Airway epithelial cell (primary cell): ENCODE measurements around the gene AHNAK2. TPM values are rescaled to one million over a fixed set of nuclear protein-coding genes. Genes with fewer than 3 reads are reported as not detected.

Experiments
- total RNA-seq: library from RNA; depleted of rRNA; stranded (reverse); fragments of >200 nt; gene quantifications from 2 replicates; pipeline ENCODE4 v1.2.3, GENCODE V29; 2015

The AHNAK2 gene
- total RNA-seq: 222 and 339 TPM in 2 replicates

GRCh38 chr14:104977681-104978653, at the start of gene AHNAK2:
Gene AHNAK2 (minus strand): TSS chr14:104978374. CDS start chr14:104978237, 137 bp downstream.

GRCh38 chr14:105020815-105021655, 42.9 kb upstream of the AHNAK2 start, which contains the start of gene CDCA4:
Gene CDCA4 (minus strand): TSS chr14:105021083. CDS start chr14:105011929, 9,154 bp downstream.

GRCh38 chr14:104985675-104986486, 7.7 kb upstream of the AHNAK2 start, which contains the start of gene CLBA1:
Gene CLBA1 (plus strand): TSS chr14:104985788. CDS start chr14:104986432, 644 bp downstream.

GRCh38 chr14:104924421-104925213, 53.6 kb downstream of the AHNAK2 start, which contains the start of gene PLD4:
Gene PLD4 (plus strand): TSS chr14:104924879. CDS start chr14:104927141, 2,262 bp downstream.

Other genes starting within 250 kb of the AHNAK2 start
- 327 and 456 TPM in 2 replicates for gene SIVA1, start 225.2 kb downstream of the AHNAK2 start, total RNA-seq
- gene AKT1, start 182.6 kb downstream of the AHNAK2 start, total RNA-seq: 109 and 118 TPM in 2 replicates
- 3.9 and 6.0 TPM in 2 replicates for gene ZBTB42, start 177.3 kb downstream of the AHNAK2 start, total RNA-seq
- 35.4 and 42.4 TPM in 2 replicates for gene CEP170B, start 113.1 kb downstream of the AHNAK2 start, total RNA-seq
- gene PLD4, start 53.5 kb downstream of the AHNAK2 start, total RNA-seq: not detected in 2 replicates
- 9.0 and 10.7 TPM in 2 replicates for gene CLBA1, start 7.4 kb upstream of the AHNAK2 start, total RNA-seq
- gene CDCA4, start 42.7 kb upstream of the AHNAK2 start, total RNA-seq: 53.5 and 59.1 TPM in 2 replicates
- gene GPR132, start 87.1 kb upstream of the AHNAK2 start, total RNA-seq: 0.14 TPM in 1 of 2 replicates, not detected in the other
- gene JAG2, start 190.4 kb upstream of the AHNAK2 start, total RNA-seq: 69.5 and 89.4 TPM in 2 replicates
- 24.0 and 24.5 TPM in 2 replicates for gene NUDT14, start 202.9 kb upstream of the AHNAK2 start, total RNA-seq